IMR-90 (cell line): ENCODE data around the gene SPHK1. TPM values are rescaled to one million over a fixed set of nuclear protein-coding genes. Genes with fewer than 3 reads are reported as not detected.
A peak's percentile ranks its signal among the peaks of the same experiment; 100 is the strongest.

Source experiments
- ATAC-seq: fragments of 200-7000 bp; cut with Tn5 transposase; 2 replicates; pipeline ENCODE4 v1.9.1; 2020; ENCODE audit warnings: low read depth, mild to moderate bottlenecking, moderate library complexity
- BruUV-seq: library from RNA; stranded (reverse); fragments of 400-500 nt; replicated peaks from 2 replicates; lab custom pipeline; 2021; lab: Mats Ljungman, UMichigan
- CTCF ChIA-PET: fragments of 300-600 bp; formaldehyde crosslinking; extraction: SDS; loops from one replicate; lab custom pipeline; 2021; ENCODE audit warnings: antibody characterized with exemption; lab: Yijun Ruan, JAX
- POLR2A ChIA-PET: fragments of 300-600 bp; sonication (Branson Sonifier 250); formaldehyde crosslinking; loops from one replicate; lab custom pipeline; 2022; ENCODE audit warnings: antibody characterized with exemption; ENCODE audit not compliant: unreplicated experiment; lab: Charles Lee
- DNase-seq: peaks from one replicate; pipeline ENCODE4 v3.0.0; 2013
- H2AFZ ChIP-seq: replicated peaks from 2 replicates; pipeline ENCODE3; 2013; ENCODE audit warnings: low read length, mild to moderate bottlenecking; ENCODE audit not compliant: poor library complexity
- H2AK5ac ChIP-seq: 2 replicates; pipeline ENCODE4 v1.6.1; 2013; ENCODE audit warnings: low read depth, low read length, inconsistent platforms
- H2AK9ac ChIP-seq: replicated peaks from 2 replicates; pipeline ENCODE3; 2013; ENCODE audit warnings: mild to moderate bottlenecking, low read depth, low read length, moderate library complexity; ENCODE audit not compliant: poor library complexity
- H2BK120ac ChIP-seq: 2 replicates; pipeline ENCODE4 v1.6.1; 2013; ENCODE audit warnings: low read depth, low read length, inconsistent platforms
- H2BK15ac ChIP-seq: 3 replicates; pipeline ENCODE4 v1.6.1; 2013; ENCODE audit warnings: low read depth, low read length, inconsistent platforms
- H2BK20ac ChIP-seq: 2 replicates; pipeline ENCODE4 v1.6.1; 2013; ENCODE audit warnings: low read depth, mild to moderate bottlenecking, inconsistent platforms, low read length, moderate library complexity
- H2BK5ac ChIP-seq: 2 replicates; pipeline ENCODE4 v1.6.1; 2013; ENCODE audit warnings: mild to moderate bottlenecking, low read depth, low read length, inconsistent platforms; ENCODE audit not compliant: poor library complexity, severe bottlenecking
- H3K14ac ChIP-seq: replicated peaks from 2 replicates; pipeline ENCODE4 v1.6.1; 2013; ENCODE audit warnings: low read depth, low read length, inconsistent platforms
- H3K18ac ChIP-seq: 2 replicates; pipeline ENCODE4 v1.6.1; 2013; ENCODE audit warnings: low read depth, low read length, control low read depth
- H3K23ac ChIP-seq: 2 replicates; pipeline ENCODE4 v1.6.1; 2013; ENCODE audit warnings: low read depth, low read length, inconsistent platforms
- H3K27ac ChIP-seq: 2 replicates; pipeline ENCODE4 v1.5.1; 2013; ENCODE audit warnings: mild to moderate bottlenecking, control low read depth, low read length; ENCODE audit not compliant: insufficient read depth
- H3K27me3 ChIP-seq: 2 replicates; pipeline ENCODE4 v1.6.1; 2013; ENCODE audit warnings: low read length; ENCODE audit not compliant: control insufficient read depth, insufficient read depth
- H3K36me3 ChIP-seq: 2 replicates; pipeline ENCODE4 v1.6.1; 2013; ENCODE audit warnings: low read length, mixed read lengths; ENCODE audit not compliant: control insufficient read depth, insufficient read depth
- H3K4ac ChIP-seq: 2 replicates; pipeline ENCODE4 v1.6.1; 2013; ENCODE audit warnings: low read depth, low read length, inconsistent platforms
- H3K4me1 ChIP-seq: 2 replicates; pipeline ENCODE4 v1.6.1; 2013; ENCODE audit warnings: low read length, mixed read lengths; ENCODE audit not compliant: control insufficient read depth, insufficient read depth
- H3K4me2 ChIP-seq: 2 replicates; pipeline ENCODE4 v1.6.1; 2013; ENCODE audit warnings: low read depth, mild to moderate bottlenecking, control low read depth, low read length, moderate library complexity
- H3K4me3 ChIP-seq: 2 replicates; pipeline ENCODE4 v1.5.1; 2013; ENCODE audit warnings: low read depth, mild to moderate bottlenecking, control low read depth, low read length, moderate library complexity; ENCODE audit not compliant: insufficient read depth
- H3K56ac ChIP-seq: 2 replicates; pipeline ENCODE4 v1.6.1; 2013; ENCODE audit warnings: low read length, inconsistent platforms; ENCODE audit not compliant: insufficient read depth; ENCODE audit errors: extremely low read depth
- H3K79me1 ChIP-seq, 2 experiments: 2 replicates each; pipeline ENCODE4 v1.6.1; 2013; ENCODE audit warnings: low read length in 2 of 2, inconsistent platforms in 1 of 2, low read depth in 1 of 2
- H3K9ac ChIP-seq: 2 replicates; pipeline ENCODE4 v1.6.1; 2013; ENCODE audit warnings: low read depth, low read length, control low read depth
- H3K9me1 ChIP-seq: 2 replicates; pipeline ENCODE4 v1.6.1; 2013; ENCODE audit warnings: low read length, inconsistent platforms; ENCODE audit not compliant: insufficient read depth
- H3K9me3 ChIP-seq: 2 replicates; pipeline ENCODE4 v1.6.1; 2013; ENCODE audit warnings: low read length; ENCODE audit not compliant: control insufficient read depth, insufficient read depth
- H4K20me1 ChIP-seq: 2 replicates; pipeline ENCODE4 v1.6.1; 2013; ENCODE audit warnings: low read length, inconsistent platforms; ENCODE audit not compliant: insufficient read depth
- H4K5ac ChIP-seq: 2 replicates; pipeline ENCODE4 v1.6.1; 2013; ENCODE audit warnings: mild to moderate bottlenecking, low read depth, low read length, control low read depth
- H4K8ac ChIP-seq, 2 experiments: 2 replicates each; pipeline ENCODE4 v1.6.1; 2013; ENCODE audit warnings: low read depth in 2 of 2, low read length in 2 of 2, control low read depth in 1 of 2, inconsistent platforms in 1 of 2
- H4K91ac ChIP-seq: 2 replicates; pipeline ENCODE4 v1.6.1; 2013; ENCODE audit warnings: low read depth, low read length, inconsistent platforms; ENCODE audit not compliant: insufficient read depth
- BHLHE40 ChIP-seq: fragments of 150-350 bp; IDR thresholded peaks from 2 replicates; pipeline ENCODE4 v1.6.1; 2016; ENCODE audit warnings: mild to moderate bottlenecking, low read depth, low read length
- CEBPB ChIP-seq: IDR thresholded peaks from 2 replicates; pipeline ENCODE4 v1.6.1; 2012; ENCODE audit warnings: low read depth, low read length, improper control_type of control experiment
- CHD1 ChIP-seq: IDR thresholded peaks from 2 replicates; pipeline ENCODE4 v1.6.1; 2012; ENCODE audit warnings: low read depth, low read length, improper control_type of control experiment
- CTCF ChIP-seq: conservative IDR thresholded peaks from 2 replicates; pipeline ENCODE4 v1.5.1; 2012; ENCODE audit warnings: mild to moderate bottlenecking, low read depth, low read length, improper control_type of control experiment
- ELK1 ChIP-seq: fragments of 150-350 bp; IDR thresholded peaks from 2 replicates; pipeline ENCODE4 v1.6.1; 2016; ENCODE audit warnings: low read depth, mild to moderate bottlenecking, low read length, moderate library complexity, borderline replicate concordance
- FOS ChIP-seq: fragments of 150-350 bp; IDR thresholded peaks from 2 replicates; pipeline ENCODE4 v1.6.1; 2016; ENCODE audit warnings: low read depth, low read length
- MAFK ChIP-seq: IDR thresholded peaks from 2 replicates; pipeline ENCODE4 v1.6.1; 2012; ENCODE audit warnings: low read depth, low read length, improper control_type of control experiment
- MAZ ChIP-seq: IDR thresholded peaks from 2 replicates; pipeline ENCODE4 v1.6.1; 2012; ENCODE audit warnings: low read depth, mild to moderate bottlenecking, low read length, improper control_type of control experiment, moderate library complexity, borderline replicate concordance
- MXI1 ChIP-seq: IDR thresholded peaks from 2 replicates; pipeline ENCODE4 v1.6.1; 2012; ENCODE audit warnings: low read depth, mild to moderate bottlenecking, low read length, moderate library complexity, borderline replicate concordance
- NFE2L2 ChIP-seq: fragments of 150-350 bp; IDR thresholded peaks from 2 replicates; pipeline ENCODE4 v1.6.1; 2016; ENCODE audit warnings: low read depth, mild to moderate bottlenecking, low read length
- POLR2A ChIP-seq: IDR thresholded peaks from 2 replicates; pipeline ENCODE4 v1.6.1; 2012; ENCODE audit warnings: mild to moderate bottlenecking, low read depth, low read length
- RAD21 ChIP-seq: IDR thresholded peaks from 2 replicates; pipeline ENCODE4 v1.6.1; 2012; ENCODE audit warnings: low read length, improper control_type of control experiment
- RCOR1 ChIP-seq: IDR thresholded peaks from 2 replicates; pipeline ENCODE4 v1.6.1; 2012; ENCODE audit warnings: mild to moderate bottlenecking, low read length, improper control_type of control experiment; ENCODE audit not compliant: insufficient replicate concordance
- RFX5 ChIP-seq: IDR thresholded peaks from 2 replicates; pipeline ENCODE4 v1.8.0; 2012; ENCODE audit warnings: low read depth, mild to moderate bottlenecking, low read length, moderate library complexity
- SMC3 ChIP-seq: fragments of 150-350 bp; IDR thresholded peaks from 2 replicates; pipeline ENCODE4 v1.6.1; 2016; ENCODE audit warnings: low read depth, mild to moderate bottlenecking, antibody characterized with exemption, low read length, moderate library complexity
- USF2 ChIP-seq: fragments of 150-350 bp; IDR thresholded peaks from 2 replicates; pipeline ENCODE4 v1.6.1; 2017; ENCODE audit warnings: mild to moderate bottlenecking, antibody characterized with exemption, low read length, low read depth
- WGBS, 2 experiments: methylation state at CpG; one replicate each; pipeline versions ENCODE4 v1.1.5 to v1.1.7; 2013; ENCODE audit warnings: missing lambda C conversion rate in 2 of 2; ENCODE audit not compliant: insufficient read length in 1 of 2; ENCODE audit errors: extremely low coverage in 2 of 2; 5-methylcytosine and 5-hydroxymethylcytosine counted together
- dilution Hi-C: fragments of 300-500 bp; cut with HindIII; formaldehyde crosslinking; loops from one replicate; pipeline ENCODE4 v1.14.3; 2018; ENCODE audit warnings: low sequenced_read_pairs; ENCODE audit not compliant: unreplicated experiment
- in situ Hi-C: fragments of 300-500 bp; cut with MboI; formaldehyde crosslinking; loops from 3 replicates; pipeline ENCODE4 v1.14.3; 2019; ENCODE audit warnings: low sequenced_read_pairs, inconsistent platforms, mixed read lengths
- intact Hi-C: fragments of 100-400 bp; cut with micrococcal nuclease; formaldehyde crosslinking; loops from 2 replicates; pipeline ENCODE4 v1.10.0; 2022
- polyA plus RNA-seq, 3 experiments: library from polyadenylated mRNA; depleted of rRNA; stranded (reverse); fragments of >200 nt; gene quantifications; 2 replicates each; pipeline ENCODE4 v1.2.3, GENCODE V29; 2012; ENCODE audit warnings: low replicate concordance in 1 of 3
- total RNA-seq: library from RNA; depleted of rRNA; stranded (reverse); fragments of >200 nt; gene quantifications from 2 replicates; pipeline ENCODE4 v1.2.3, GENCODE V29; 2012

The SPHK1 gene
- total and polyA plus RNA-seq, 2 of the 4 experiments (the other 2 are of a cell fraction), result 44.4 to 82.7 TPM

- no peak overlapping the region for H3K4me3 ChIP-seq
- H3K4me1 ChIP-seq, result peaks cover 11% of the 10 kb centered on the region
- dilution Hi-C loops (no loop called here), intact Hi-C loops (no loop called here), in situ Hi-C loops (no loop called here)
- POLR2A ChIA-PET, result no interaction called here
- peak overlapping the region; percentile 9; the same call in 1 of the 2 replicates for H2AK5ac ChIP-seq
- H3K4ac ChIP-seq, result no peak overlapping the region
- H3K9ac ChIP-seq, result no peak overlapping the region
- WGBS, 2 experiments, result 100% methylated on average over 1 of the region's 7 CpGs; no CpG with 5 or more reads in 1 of the 2 experiments
- no peaks in the 10 kb centered on the region for H3K9me3 ChIP-seq
- peaks cover 20% of the 10 kb centered on the region for H4K20me1 ChIP-seq
- H3K56ac ChIP-seq, result no peak overlapping the region
- peaks cover 15% of the 10 kb centered on the region for H3K36me3 ChIP-seq
- no peak overlapping the region for H2AK9ac ChIP-seq
- H3K4me2 ChIP-seq, result no peak overlapping the region
- BruUV-seq, result no TSS peak
- H3K23ac ChIP-seq, result peak overlapping the region; percentile 60; the same call in 1 of the 2 replicates
- CTCF ChIA-PET, result no interaction called here
- H3K9me1 ChIP-seq, result peaks cover 20% of the 10 kb centered on the region
- H3K14ac ChIP-seq, result no peak overlapping the region
- H2BK120ac ChIP-seq, result no peak overlapping the region
- no peak overlapping the region for H3K27ac ChIP-seq
- no peak overlapping the region for H4K5ac ChIP-seq
- no peak overlapping the region for H4K8ac ChIP-seq
- no peak overlapping the region for H2BK5ac ChIP-seq
- H3K27me3 ChIP-seq, result no peaks in the 10 kb centered on the region
- DNase-seq, result no peak
- H2AFZ ChIP-seq, result no peak overlapping the region
- no peak overlapping the region for H2BK20ac ChIP-seq
- no peak overlapping the region for H3K18ac ChIP-seq
- H3K79me1 ChIP-seq, result peaks cover 35 to 55% of the 10 kb centered on the region in 2 experiments
- H2BK15ac ChIP-seq, result no peak overlapping the region
- TF ChIP-seq CEBPB (no peak), BHLHE40 (no peak), RFX5 (no peak), USF2 (no peak), CHD1 (no peak), NFE2L2 (no peak), MXI1 (no peak), FOS (no peak), MAFK (no peak), CTCF (no peak), RAD21 (no peak), MAZ (no peak), SMC3 (no peak), ELK1 (no peak), RCOR1 (no peak), POLR2A (no peak)
- no peak for ATAC-seq
- H4K91ac ChIP-seq, result no peak overlapping the region
Observed at GRCh38 chr17:76336756-76337412, 47.5 kb upstream of the SPHK1 start.
